Tibial nerve (tissue), 4 donors: Measurements from ENCODE around the gene GRAMD4. TPM values are rescaled to one million over a fixed set of nuclear protein-coding genes. Genes with fewer than 3 reads are reported as not detected.

Source experiments
- DNase-seq, 2 donors: peaks; one replicate each; pipeline ENCODE4 v3.0.0-alpha.2; 2019; ENCODE audit warnings: low spot score in 2 of 2
- H3K27ac ChIP-seq, 4 donors: fragments of 200-600 bp; sonication (generic) in 3 of 4; one replicate each; pipeline ENCODE4 v1.5.1; 2017 to 2019; ENCODE audit warnings: mild to moderate bottlenecking in 1 of 4
- H3K27me3 ChIP-seq, 2 donors: fragments of 200-600 bp; sonication (generic) in 1 of 2; one replicate each; pipeline versions ENCODE4 v1.5.1 to v1.6.0; 2017 to 2019
- H3K36me3 ChIP-seq, 3 donors: fragments of 200-600 bp; sonication (generic); one replicate each; pipeline ENCODE4 v1.5.1; 2018 to 2019
- H3K4me1 ChIP-seq, 4 donors: fragments of 200-600 bp; sonication (generic) in 3 of 4; one replicate each; pipeline ENCODE4 v1.5.1; 2017 to 2019
- H3K4me3 ChIP-seq, 4 donors: fragments of 200-600 bp; sonication (generic) in 3 of 4; one replicate each; pipeline ENCODE4 v1.5.1; 2017 to 2019; ENCODE audit warnings: mild to moderate bottlenecking in 1 of 4, moderate library complexity in 1 of 4
- H3K9me3 ChIP-seq, 4 donors: fragments of 200-600 bp; sonication (generic) in 3 of 4; one replicate each; pipeline ENCODE4 v1.5.1; 2017 to 2019
- EP300 ChIP-seq, 2 donors: sonication (generic); formaldehyde crosslinking; IDR thresholded peaks; one replicate each; pipeline ENCODE4 v1.6.1; 2017; ENCODE audit warnings: antibody characterized with exemption in 2 of 2, mild to moderate bottlenecking in 1 of 2
- POLR2A ChIP-seq, 2 donors: fragments of 450-650 bp; IDR thresholded peaks; one replicate each; pipeline ENCODE4 v1.6.1; 2017; ENCODE audit warnings: antibody characterized with exemption in 2 of 2, mild to moderate bottlenecking in 2 of 2, moderate library complexity in 2 of 2
- WGBS, 2 donors: methylation state at CpG; one replicate each; pipeline ENCODE4 v1.1.5; 2018; 5-methylcytosine and 5-hydroxymethylcytosine counted together
- total RNA-seq, 4 donors: library from RNA; depleted of rRNA; stranded (reverse); fragments of >200 nt; gene quantifications; one replicate each; pipeline ENCODE4 v1.1.0, GENCODE V29; 2016
- TF ChIP-seq, protein P1 (sequence below), 5 experiments: fragments of 200-600 bp in 3 of 5; fragments of 450-650 bp in 2 of 5; sonication (generic) in 3 of 5; IDR thresholded peaks; one replicate each; pipeline ENCODE4 v1.5.1; 2016 to 2019; ENCODE audit warnings: antibody characterized with exemption in 5 of 5, mild to moderate bottlenecking in 3 of 5, moderate library complexity in 2 of 5

GRAMD4 gene
- total RNA-seq, 4 donors from 2014 or later: 18.2 to 299 (median 54.3) TPM

DNA sequence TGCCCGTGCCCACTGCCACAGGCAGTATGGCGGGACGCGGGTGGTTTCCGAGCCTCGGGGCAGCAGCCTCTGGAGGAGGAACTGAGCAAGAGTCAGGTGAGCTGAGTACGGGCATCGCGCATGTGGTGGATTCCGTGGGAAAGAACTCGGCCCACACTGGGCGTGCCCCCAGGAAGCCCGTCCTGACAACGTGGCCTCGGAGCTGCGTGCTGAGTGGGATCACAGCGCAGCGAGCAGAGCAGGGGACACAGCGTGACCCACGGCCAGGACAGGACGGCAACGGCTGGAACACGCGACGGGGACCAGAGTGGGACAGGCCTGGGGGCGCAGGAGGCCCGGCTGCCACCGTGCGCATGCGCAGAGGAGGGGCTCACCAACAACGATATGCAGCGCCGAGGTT lies 81.1 kb downstream of the GRAMD4 start:
- H3K9me3 ChIP-seq: no peaks in the 10 kb centered on the region
- H3K4me3 ChIP-seq: no peak overlapping the region
- H3K4me1 ChIP-seq: no peaks in the 10 kb centered on the region
- WGBS, 2 donors: 92 to 94% methylated on average over 33 of the region's 33 CpGs
- no peak overlapping the region for H3K27ac ChIP-seq
- DNase-seq: no peak
- no peaks in the 10 kb centered on the region for H3K27me3 ChIP-seq
- TF ChIP-seq POLR2A (IDR thresholded peaks at IDR 0.05) (no peak), EP300 (IDR thresholded peaks at IDR 0.05) (no peak)
- TF ChIP-seq, protein P1, sequence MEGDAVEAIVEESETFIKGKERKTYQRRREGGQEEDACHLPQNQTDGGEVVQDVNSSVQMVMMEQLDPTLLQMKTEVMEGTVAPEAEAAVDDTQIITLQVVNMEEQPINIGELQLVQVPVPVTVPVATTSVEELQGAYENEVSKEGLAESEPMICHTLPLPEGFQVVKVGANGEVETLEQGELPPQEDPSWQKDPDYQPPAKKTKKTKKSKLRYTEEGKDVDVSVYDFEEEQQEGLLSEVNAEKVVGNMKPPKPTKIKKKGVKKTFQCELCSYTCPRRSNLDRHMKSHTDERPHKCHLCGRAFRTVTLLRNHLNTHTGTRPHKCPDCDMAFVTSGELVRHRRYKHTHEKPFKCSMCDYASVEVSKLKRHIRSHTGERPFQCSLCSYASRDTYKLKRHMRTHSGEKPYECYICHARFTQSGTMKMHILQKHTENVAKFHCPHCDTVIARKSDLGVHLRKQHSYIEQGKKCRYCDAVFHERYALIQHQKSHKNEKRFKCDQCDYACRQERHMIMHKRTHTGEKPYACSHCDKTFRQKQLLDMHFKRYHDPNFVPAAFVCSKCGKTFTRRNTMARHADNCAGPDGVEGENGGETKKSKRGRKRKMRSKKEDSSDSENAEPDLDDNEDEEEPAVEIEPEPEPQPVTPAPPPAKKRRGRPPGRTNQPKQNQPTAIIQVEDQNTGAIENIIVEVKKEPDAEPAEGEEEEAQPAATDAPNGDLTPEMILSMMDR (IDR thresholded peaks at IDR 0.05): no peak
- peaks cover 5 to 97% (median 33%) of the 10 kb centered on the region in 3 donors for H3K36me3 ChIP-seq

DNA sequence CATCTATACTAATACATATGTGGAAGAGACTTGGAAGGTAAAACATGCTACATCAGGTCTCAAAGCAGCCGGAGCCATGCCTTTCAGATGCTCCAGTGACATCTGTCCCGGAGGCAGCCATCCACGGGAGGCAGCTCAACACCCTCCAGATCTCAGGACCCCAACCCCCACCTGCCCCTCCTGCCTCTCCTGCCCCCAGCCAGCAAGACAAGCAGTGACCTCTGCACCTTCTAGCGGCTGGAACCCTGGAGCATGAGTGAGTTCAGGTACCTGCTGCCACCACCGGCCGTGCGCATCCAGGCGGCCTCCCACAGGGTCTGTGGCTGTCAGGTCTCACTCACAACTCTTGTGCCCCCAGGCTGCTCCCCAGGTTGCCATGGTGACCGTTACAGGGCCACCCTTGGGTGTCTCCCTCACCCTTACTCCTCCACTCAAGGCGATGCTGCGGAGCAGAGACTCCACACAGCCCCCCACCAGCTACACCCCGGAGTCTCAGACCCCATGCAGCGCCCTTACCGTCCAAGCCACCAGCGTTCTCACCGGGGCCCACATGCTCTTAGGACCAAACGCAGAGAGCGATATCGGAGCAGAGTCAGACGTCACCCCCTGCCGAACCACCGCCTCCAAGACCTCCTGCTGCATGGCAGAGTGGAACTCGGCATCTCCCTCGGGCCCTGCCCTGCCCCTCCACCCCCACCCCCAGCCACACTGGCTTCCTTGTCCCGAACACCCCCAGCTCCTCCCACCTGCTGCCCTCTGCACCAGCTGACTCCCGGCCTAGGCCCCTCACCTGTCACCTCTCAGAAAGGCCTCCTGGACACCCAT lies 83.2 kb downstream of the GRAMD4 start:
- Histone ChIP-seq H3K4me3 (no peak overlapping the region), H3K36me3 (peaks cover 8 to 97% (median 32%) of the 10 kb centered on the region in 3 donors), H3K9me3 (no peaks in the 10 kb centered on the region), H3K27ac (no peak overlapping the region), H3K4me1 (no peaks in the 10 kb centered on the region), H3K27me3 (no peaks in the 10 kb centered on the region)
- WGBS, 2 donors: 87 to 88% methylated on average over 25 of the region's 26 CpGs
- no peak for DNase-seq
- no peak for TF ChIP-seq EP300 (IDR thresholded peaks at IDR 0.05)

DNA sequence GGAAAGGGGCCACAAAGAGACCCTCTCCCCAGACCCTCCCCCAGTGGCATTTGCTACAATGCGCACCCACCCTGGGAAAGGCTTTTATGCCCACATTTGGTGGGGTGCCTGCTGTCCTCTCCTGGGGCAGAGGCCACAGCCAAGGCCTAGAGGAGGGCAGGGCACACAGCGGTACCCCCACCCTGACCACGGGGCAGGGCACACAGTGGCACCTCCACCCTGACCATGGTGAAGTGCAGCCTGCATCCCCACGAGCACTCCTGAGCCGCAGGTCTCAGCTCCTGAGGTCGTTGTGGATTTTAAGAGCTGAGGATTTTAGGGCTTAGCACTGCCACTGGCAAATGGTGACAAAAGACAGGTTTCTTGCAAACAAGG lies 83.8 kb downstream of the GRAMD4 start:
- peaks cover 8 to 97% (median 34%) of the 10 kb centered on the region in 3 donors for H3K36me3 ChIP-seq

DNA sequence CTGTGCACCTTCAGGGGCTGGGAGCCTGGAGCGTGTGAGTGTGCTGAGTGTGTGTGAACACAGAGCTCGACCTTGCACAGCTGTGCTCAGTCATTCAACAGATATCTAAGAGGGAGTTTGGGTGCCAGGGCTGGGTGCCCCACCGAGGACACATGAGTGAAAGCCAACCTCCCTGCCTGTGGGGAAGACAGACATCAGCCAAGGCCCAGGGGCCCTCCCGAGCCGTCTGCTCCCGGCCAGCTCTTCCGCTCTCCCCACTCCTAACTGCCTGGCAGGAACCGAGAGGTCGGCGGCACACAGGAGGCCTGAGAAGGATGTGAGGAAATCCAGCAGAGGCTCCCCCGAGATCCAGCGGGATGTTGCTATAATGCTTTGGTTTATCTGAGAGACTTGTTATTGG lies 85.9 kb downstream of the GRAMD4 start:
- WGBS, 2 donors: 85 to 91% methylated on average over 10 to 12 of the region's 12 CpGs
- Histone ChIP-seq H3K36me3 (peaks cover 8 to 97% (median 23%) of the 10 kb centered on the region in 3 donors), H3K9me3 (no peaks in the 10 kb centered on the region), H3K4me3 (no peak overlapping the region), H3K27me3 (no peaks in the 10 kb centered on the region), H3K27ac (no peak overlapping the region), H3K4me1 (no peaks in the 10 kb centered on the region)
- DNase-seq: no peak
- no peak for TF ChIP-seq EP300 (IDR thresholded peaks at IDR 0.05)
- TF ChIP-seq POLR2A (IDR thresholded peaks at IDR 0.05): no peak
- TF ChIP-seq, protein P1 (IDR thresholded peaks at IDR 0.05): no peak

More for the DNA sequence above, 83.8 kb downstream of the GRAMD4 start:
- no peak overlapping the region for H3K4me3 ChIP-seq
- H3K4me1 ChIP-seq: no peaks in the 10 kb centered on the region
- DNase-seq: no peak
- TF ChIP-seq, protein P1 (IDR thresholded peaks at IDR 0.05): no peak
- TF ChIP-seq EP300 (IDR thresholded peaks at IDR 0.05): no peak
- no peak for TF ChIP-seq POLR2A (IDR thresholded peaks at IDR 0.05)
- H3K9me3 ChIP-seq: no peaks in the 10 kb centered on the region
- 93 to 97% methylated on average over 5 to 6 of the region's 6 CpGs for WGBS, 2 donors
- no peaks in the 10 kb centered on the region for H3K27me3 ChIP-seq
- H3K27ac ChIP-seq: no peak overlapping the region

DNA sequence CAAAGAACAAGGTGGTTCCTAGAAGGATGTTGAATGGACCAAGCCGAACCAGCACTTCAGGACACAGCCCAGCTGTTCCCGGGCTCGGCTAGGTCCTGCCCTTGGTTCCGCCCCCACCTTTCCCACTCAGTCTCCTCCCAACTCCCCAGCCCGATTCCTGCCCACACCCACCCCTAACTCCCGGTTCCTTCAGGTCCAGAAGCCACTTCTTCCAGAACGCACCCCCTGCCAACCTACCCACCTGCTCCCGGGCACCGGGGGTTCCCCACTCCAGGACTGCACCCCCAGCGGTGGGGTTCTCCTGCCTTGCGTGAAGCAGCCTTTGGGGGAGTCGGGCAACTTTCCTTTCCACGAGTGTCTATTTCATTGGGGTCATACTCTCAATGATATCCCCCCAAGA lies 87.1 kb downstream of the GRAMD4 start:
- H3K27me3 ChIP-seq: no peaks in the 10 kb centered on the region
- H3K27ac ChIP-seq: no peak overlapping the region
- H3K4me1 ChIP-seq: no peaks in the 10 kb centered on the region
- peaks cover 6 to 98% (median 20%) of the 10 kb centered on the region in 3 donors for H3K36me3 ChIP-seq
- no peak for DNase-seq
- 83 to 89% methylated on average over 13 of the region's 13 CpGs for WGBS, 2 donors
- no peak overlapping the region for H3K4me3 ChIP-seq
- no peaks in the 10 kb centered on the region for H3K9me3 ChIP-seq
- TF ChIP-seq POLR2A (IDR thresholded peaks at IDR 0.05): no peak
- TF ChIP-seq, protein P1 (IDR thresholded peaks at IDR 0.05): no peak
- no peak for TF ChIP-seq EP300 (IDR thresholded peaks at IDR 0.05)
